Limb (tissue), 2 donors: ENCODE results near the gene GTF2F2.

Experiments
- DNase-seq, 2 donors: peaks; one replicate each; pipeline ENCODE4 v3.0.0-alpha.2; 2016; ENCODE audit errors: extremely low spot score in 2 of 2

GTF2F2 gene

GRCh38 chr13:45332831-45333219 lies 212.5 kb downstream of the GTF2F2 start:
- DNase-seq: no peak

- DNase-seq: no peak
These were observed 213.1 kb downstream of the GTF2F2 start for GRCh38 chr13:45333251-45333976.
